ENCODE data around the gene NWD2.
"Not testable (repeated sequence)": the region's sequence is repeated elsewhere in the genome, so short reads cannot be mapped to it uniquely, and the experiment has no call there.

Gene NWD2

GRCh38 chr4:37244583-37245390, at the start of gene NWD2:
NWD2 (plus strand) TSS chr4:37244743; CDS start chr4:37245068, 325 bp downstream.
- FAIRE-seq, result no peak

- FAIRE-seq, result no peak
These were observed 46.6 kb upstream of the NWD2 start for GRCh38 chr4:37197899-37198298.

GRCh38 chr4:37204740-37205139, 39.8 kb upstream of the NWD2 start:
- FAIRE-seq, result not testable (repeated sequence)

GRCh38 chr4:37216209-37216608, 28.3 kb upstream of the NWD2 start:
- no peak for FAIRE-seq

- no peak for FAIRE-seq
These were observed 25.3 kb upstream of the NWD2 start for GRCh38 chr4:37219242-37219641.

- no peak for FAIRE-seq
These were observed 24.6 kb upstream of the NWD2 start for GRCh38 chr4:37219990-37220389.

GRCh38 chr4:37220685-37221084, 23.9 kb upstream of the NWD2 start:
- no peak for FAIRE-seq

- FAIRE-seq, result no peak
These were observed 20.8 kb upstream of the NWD2 start for GRCh38 chr4:37223732-37224131.

GRCh38 chr4:37224854-37225253, 19.7 kb upstream of the NWD2 start:
- FAIRE-seq, result no peak

- FAIRE-seq, result no peak
These were observed 18.8 kb upstream of the NWD2 start for GRCh38 chr4:37225778-37226177.

GRCh38 chr4:37232315-37232714, 12.2 kb upstream of the NWD2 start:
- FAIRE-seq, result no peak

- FAIRE-seq, result no peak
These were observed 8.4 kb upstream of the NWD2 start for GRCh38 chr4:37236165-37236564.

GRCh38 chr4:37241647-37242046, 2.9 kb upstream of the NWD2 start:
- FAIRE-seq, result no peak

- FAIRE-seq, result no peak
These were observed 1.5 kb upstream of the NWD2 start for GRCh38 chr4:37243051-37243450.

GRCh38 chr4:37243722-37244582, 591 bp upstream of the NWD2 start:
- no peak for FAIRE-seq

GRCh38 chr4:37245391-37245954, 930 bp downstream of the NWD2 start:
- no peak for FAIRE-seq

- FAIRE-seq, result no peak
These were observed 2.3 kb downstream of the NWD2 start for GRCh38 chr4:37246891-37247290.

- FAIRE-seq, result no peak
These were observed 13.7 kb downstream of the NWD2 start for GRCh38 chr4:37258221-37258620.

GRCh38 chr4:37268319-37268718, 23.8 kb downstream of the NWD2 start:
- FAIRE-seq, result no peak

- FAIRE-seq, result no peak
These were observed 34.6 kb downstream of the NWD2 start for GRCh38 chr4:37279121-37279520.

- no peak for FAIRE-seq
These were observed 35.5 kb downstream of the NWD2 start for GRCh38 chr4:37279894-37280592.

GRCh38 chr4:37299468-37299867, 54.9 kb downstream of the NWD2 start:
- no peak for FAIRE-seq

GRCh38 chr4:37304612-37305011, 60.1 kb downstream of the NWD2 start:
- FAIRE-seq, result no peak

Data from endometrium (tissue), 2 donors.